Stomach (tissue), 9 donors: Measurements from ENCODE around the gene MUC20. TPM values are rescaled to one million over a fixed set of nuclear protein-coding genes. Genes with fewer than 3 reads are reported as not detected.
"Not testable (repeated sequence)": the region's sequence is repeated elsewhere in the genome, so short reads cannot be mapped to it uniquely, and the experiment has no call there.

Experiments used
- DNase-seq, 2 donors: peaks; one replicate each; pipeline versions ENCODE4 v3.0.0 to v3.0.0-alpha.2; 2013 to 2019
- H3K27ac ChIP-seq, 5 donors: fragments of 200-600 bp in 4 of 5; sonication (generic) in 4 of 5; one replicate each; pipeline ENCODE4 v1.5.1; 2013 to 2019; ENCODE audit warnings: mild to moderate bottlenecking in 1 of 5, moderate library complexity in 1 of 5
- H3K27me3 ChIP-seq, 3 donors: fragments of 200-600 bp; sonication (generic); one replicate each; pipeline ENCODE4 v1.5.1; 2017 to 2019; ENCODE audit warnings: mixed run types in 1 of 3
- H3K36me3 ChIP-seq, 4 donors: fragments of 200-600 bp; sonication (generic); 1 replicate in 3 of 4; 2 replicates in 1 of 4; pipeline ENCODE4 v1.5.1; 2016 to 2019
- H3K4me1 ChIP-seq, 4 donors: fragments of 200-600 bp; sonication (generic); one replicate each; pipeline ENCODE4 v1.5.1; 2016 to 2019
- H3K4me3 ChIP-seq, 4 donors: fragments of 200-600 bp; sonication (generic) in 3 of 4; one replicate each; pipeline ENCODE4 v1.5.1; 2016 to 2019; ENCODE audit warnings: mild to moderate bottlenecking in 1 of 4
- H3K9me3 ChIP-seq, 4 donors: fragments of 200-600 bp; sonication (generic); one replicate each; pipeline ENCODE4 v1.5.1; 2016 to 2019
- EP300 ChIP-seq: sonication (generic); formaldehyde crosslinking; IDR thresholded peaks from one replicate; pipeline ENCODE4 v1.6.1; 2017; ENCODE audit warnings: antibody characterized with exemption
- POLR2A ChIP-seq, 4 donors: fragments of 450-650 bp; IDR thresholded peaks; one replicate each; pipeline ENCODE4 v1.6.1; 2016; ENCODE audit warnings: antibody characterized with exemption in 4 of 4, control low read depth in 2 of 4, mild to moderate bottlenecking in 1 of 4, moderate library complexity in 1 of 4
- POLR2AphosphoS5 ChIP-seq, 3 donors: sonication (generic); formaldehyde crosslinking; IDR thresholded peaks; one replicate each; pipeline ENCODE4 v1.6.1; 2016; ENCODE audit warnings: antibody characterized with exemption in 3 of 3
- WGBS, 5 donors: extraction: QIAGEN DNeasy Blood & Tissue Kit in 3 of 5; methylation state at CpG; one replicate each; pipeline versions ENCODE4 v1.1.5 to v1.1.7; 2013 to 2018; 5-methylcytosine and 5-hydroxymethylcytosine counted together
- intact Hi-C: fragments of 100-400 bp; cut with DNase I; formaldehyde crosslinking; loops from one replicate; pipeline ENCODE4 v1.15.1; 2023; ENCODE audit warnings: low total_unique reads
- polyA plus RNA-seq, 3 donors: library from polyadenylated mRNA; stranded (reverse); fragments of 200-250 nt; gene quantifications; one replicate each; pipeline ENCODE4 v1.2.3, GENCODE V29; 2013
- total RNA-seq, 5 donors: library from RNA; depleted of rRNA; stranded (reverse); fragments of >200 nt; gene quantifications; one replicate each; pipeline versions ENCODE4 v1.1.0 to v1.2.3, GENCODE V29; 2014 to 2016
- TF ChIP-seq, protein P1 (sequence below), 7 experiments: fragments of 450-650 bp in 4 of 7; fragments of 200-600 bp in 3 of 7; sonication (generic) in 3 of 7; IDR thresholded peaks; one replicate each; pipeline ENCODE4 v1.5.1; 2016 to 2019; ENCODE audit warnings: antibody characterized with exemption in 7 of 7, control low read depth in 2 of 7, mild to moderate bottlenecking in 1 of 7
- donor health status: healthy with polysubstance abuse.
- donor health status: Bipolar disorder and iron deficiency.
- donor health status: healthy.

MUC20 gene
- total and polyA plus RNA-seq, 8 donors = 3.8 to 64.8 (median 17.1) TPM

DNA sequence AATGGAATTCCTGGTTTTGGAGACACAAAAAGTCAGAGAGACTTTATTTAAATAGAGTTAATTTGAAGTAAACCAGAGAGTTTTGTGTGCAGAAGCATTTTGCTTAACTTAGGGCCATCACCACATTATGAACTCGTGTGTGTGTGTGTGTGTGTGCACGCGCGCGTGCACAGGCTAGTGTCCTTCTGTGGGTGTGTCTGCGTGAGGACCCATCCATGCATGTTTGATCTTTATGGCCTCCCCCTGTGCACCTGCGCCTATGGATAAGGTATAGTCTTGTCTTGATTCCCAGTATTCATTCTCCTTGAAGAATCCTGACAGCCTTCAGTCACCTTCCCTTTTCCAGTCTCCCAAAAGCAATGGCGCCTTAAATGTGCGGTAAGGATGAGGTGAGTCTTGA, 26.0 kb downstream of the MUC20 start:
- Histone ChIP-seq H3K9me3 (no peaks in the 10 kb centered on the region), H3K27ac (no peak overlapping the region), H3K4me3 (no peak overlapping the region), H3K36me3 (no peaks in the 10 kb centered on the region), H3K27me3 (peaks cover 0 to 22% (median 0%) of the 10 kb centered on the region in 3 donors), H3K4me1 (peaks cover 0 to 11% (median 7%) of the 10 kb centered on the region in 4 donors)
- no peak for DNase-seq
- 87 to 89% (median 89%) methylated on average over 9 of the region's 9 CpGs for WGBS, 5 donors
- intact Hi-C loops = no loop called here
- TF ChIP-seq EP300 = no peak
- TF ChIP-seq POLR2A (IDR thresholded peaks at IDR 0.05) = no peak
- no peak for TF ChIP-seq POLR2AphosphoS5 (IDR thresholded peaks at IDR 0.05)
- TF ChIP-seq, protein P1, sequence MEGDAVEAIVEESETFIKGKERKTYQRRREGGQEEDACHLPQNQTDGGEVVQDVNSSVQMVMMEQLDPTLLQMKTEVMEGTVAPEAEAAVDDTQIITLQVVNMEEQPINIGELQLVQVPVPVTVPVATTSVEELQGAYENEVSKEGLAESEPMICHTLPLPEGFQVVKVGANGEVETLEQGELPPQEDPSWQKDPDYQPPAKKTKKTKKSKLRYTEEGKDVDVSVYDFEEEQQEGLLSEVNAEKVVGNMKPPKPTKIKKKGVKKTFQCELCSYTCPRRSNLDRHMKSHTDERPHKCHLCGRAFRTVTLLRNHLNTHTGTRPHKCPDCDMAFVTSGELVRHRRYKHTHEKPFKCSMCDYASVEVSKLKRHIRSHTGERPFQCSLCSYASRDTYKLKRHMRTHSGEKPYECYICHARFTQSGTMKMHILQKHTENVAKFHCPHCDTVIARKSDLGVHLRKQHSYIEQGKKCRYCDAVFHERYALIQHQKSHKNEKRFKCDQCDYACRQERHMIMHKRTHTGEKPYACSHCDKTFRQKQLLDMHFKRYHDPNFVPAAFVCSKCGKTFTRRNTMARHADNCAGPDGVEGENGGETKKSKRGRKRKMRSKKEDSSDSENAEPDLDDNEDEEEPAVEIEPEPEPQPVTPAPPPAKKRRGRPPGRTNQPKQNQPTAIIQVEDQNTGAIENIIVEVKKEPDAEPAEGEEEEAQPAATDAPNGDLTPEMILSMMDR (IDR thresholded peaks at IDR 0.05) = no peak

DNA sequence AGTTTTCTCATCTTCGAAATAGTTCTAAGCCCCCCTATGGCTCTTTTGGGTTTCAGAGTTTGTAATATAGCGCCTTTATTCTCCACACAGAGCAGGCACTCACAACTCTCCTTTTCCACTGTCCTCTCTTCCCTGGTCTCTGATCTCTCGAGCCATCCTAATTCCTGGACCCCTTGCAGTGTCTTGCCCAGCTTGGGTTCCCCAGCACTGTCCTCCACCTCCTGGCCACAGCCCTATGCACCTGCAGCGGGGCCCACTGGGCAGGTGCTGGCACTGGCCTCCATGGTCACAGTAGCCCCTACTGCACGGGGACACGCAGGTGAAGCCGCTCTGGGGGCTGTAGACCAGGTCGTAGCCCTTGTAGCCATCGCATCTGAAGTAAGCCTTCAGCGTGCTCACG, 27.9 kb downstream of the MUC20 start:
- 93 to 96% (median 95%) methylated on average over 11 of the region's 11 CpGs for WGBS, 5 donors
- Histone ChIP-seq H3K27ac (no peak overlapping the region), H3K27me3 (peaks cover 0 to 27% (median 0%) of the 10 kb centered on the region in 3 donors), H3K9me3 (no peaks in the 10 kb centered on the region), H3K4me1 (peaks cover 0 to 11% (median 7%) of the 10 kb centered on the region in 4 donors), H3K4me3 (no peak overlapping the region), H3K36me3 (no peaks in the 10 kb centered on the region)
- TF ChIP-seq POLR2A (IDR thresholded peaks at IDR 0.05) (no peak), EP300 (no peak), POLR2AphosphoS5 (IDR thresholded peaks at IDR 0.05) (no peak)
- TF ChIP-seq, protein P1 (IDR thresholded peaks at IDR 0.05) = no peak
- no peak for DNase-seq
- intact Hi-C loops = no loop called here

DNA sequence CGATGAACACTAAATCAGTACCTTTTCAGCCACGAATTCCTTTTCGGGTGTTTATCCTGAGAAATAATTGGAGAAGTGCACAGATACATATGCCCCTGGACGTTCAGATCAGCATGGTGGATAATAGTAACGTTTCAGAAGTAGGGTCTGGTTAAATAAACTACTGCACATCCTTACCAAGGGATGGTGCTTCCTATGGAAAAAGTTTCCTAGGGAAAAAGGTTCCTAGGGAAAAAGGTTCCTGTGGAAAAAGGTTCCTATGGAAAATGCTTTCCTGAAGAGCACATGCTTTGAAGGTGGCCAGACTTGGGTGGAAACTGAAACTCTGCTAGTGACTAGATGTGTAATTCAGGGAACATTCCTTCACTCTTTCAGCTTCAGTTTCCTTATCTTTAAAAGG, 28.3 kb downstream of the MUC20 start:
- H3K4me3 ChIP-seq, H3K36me3 ChIP-seq, H3K27ac ChIP-seq, intact Hi-C loops, DNase-seq, H3K9me3 ChIP-seq: not testable (repeated sequence)
- 81 to 85% (median 83%) methylated on average over 5 of the region's 5 CpGs for WGBS, 5 donors
- Histone ChIP-seq H3K27me3 (peaks cover 0 to 32% (median 0%) of the 10 kb centered on the region in 3 donors), H3K4me1 (peaks cover 0 to 11% (median 7%) of the 10 kb centered on the region in 4 donors)

DNA sequence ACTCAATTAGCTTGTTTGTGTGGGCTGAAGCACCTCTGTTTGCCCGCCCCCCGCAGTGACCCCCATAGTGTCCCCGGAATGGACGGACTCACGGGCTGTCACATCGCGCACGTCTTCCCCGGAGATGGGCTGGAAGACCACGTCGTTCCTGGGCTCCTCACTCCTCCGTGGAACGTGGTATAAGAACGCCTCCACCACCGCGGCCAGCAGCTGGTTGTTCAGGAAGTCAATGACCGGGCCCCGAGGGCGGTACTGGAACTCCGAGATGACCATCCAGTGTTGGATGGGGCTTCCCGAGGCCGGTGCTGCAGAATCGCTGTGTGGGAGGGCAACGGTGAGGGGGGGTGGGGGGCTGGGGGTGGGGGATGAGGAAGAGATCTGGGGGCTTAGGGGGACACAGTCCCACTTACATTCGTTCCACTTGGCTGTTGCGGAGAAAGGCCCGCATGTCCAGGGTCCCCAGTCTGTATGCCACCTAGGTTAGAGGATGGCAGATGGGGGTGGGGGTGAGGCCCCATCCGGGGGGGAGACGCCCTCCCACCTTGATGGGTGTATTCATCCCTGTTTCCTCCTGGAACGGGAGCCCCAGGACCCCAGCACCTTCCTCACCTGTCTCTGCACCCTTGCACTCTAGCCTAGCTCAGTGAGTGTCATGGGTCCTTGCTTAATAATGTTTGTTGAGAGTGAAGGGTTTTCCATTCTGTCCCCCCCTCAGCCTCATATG, 30.2 kb downstream of the MUC20 start:
- no peak for DNase-seq

More for the DNA sequence above, 30.2 kb downstream of the MUC20 start:
- no peak overlapping the region for H3K27ac ChIP-seq
- no peaks in the 10 kb centered on the region for H3K9me3 ChIP-seq
- H3K27me3 ChIP-seq = peaks cover 0 to 37% (median 0%) of the 10 kb centered on the region in 3 donors
- peaks cover 0 to 11% (median 7%) of the 10 kb centered on the region in 4 donors for H3K4me1 ChIP-seq
- WGBS, 5 donors = 85 to 88% (median 86%) methylated on average over 14 to 30 of the region's 30 CpGs
- no peak overlapping the region for H3K4me3 ChIP-seq
- no peaks in the 10 kb centered on the region for H3K36me3 ChIP-seq
- intact Hi-C loops = no loop called here
- TF ChIP-seq POLR2AphosphoS5 (IDR thresholded peaks at IDR 0.05) = no peak
- no peak for TF ChIP-seq EP300
- TF ChIP-seq, protein P1 (IDR thresholded peaks at IDR 0.05) = no peak
- no peak for TF ChIP-seq POLR2A (IDR thresholded peaks at IDR 0.05)
